HEK293 (cell line): ENCODE data around the gene MDM2.

Experiments used
- MEIS1 ChIP-seq: sonication (generic); formaldehyde crosslinking; IDR thresholded peaks from 2 replicates; pipeline ENCODE4 v1.8.1; 2022; ENCODE audit warnings: missing genetic modification reagents, mild to moderate bottlenecking, borderline replicate concordance
- MYNN ChIP-seq: fragments of 450-650 bp; formaldehyde crosslinking; IDR thresholded peaks from 2 replicates; pipeline ENCODE4 v1.5.1; 2016; ENCODE audit warnings: missing biosample characterization, missing genetic modification characterization, borderline replicate concordance
- TCF7L2 ChIP-seq: IDR thresholded peaks from 2 replicates; pipeline ENCODE4 v1.6.1; 2011; ENCODE audit warnings: low read depth, mild to moderate bottlenecking, inconsistent platforms, low read length, moderate library complexity, borderline replicate concordance
- YY1 ChIP-seq: fragments of 450-650 bp; formaldehyde crosslinking; IDR thresholded peaks from 2 replicates; pipeline ENCODE4 v1.5.1; 2018; ENCODE audit warnings: missing biosample characterization, missing genetic modification characterization
- ZBTB10 ChIP-seq: fragments of 450-650 bp; formaldehyde crosslinking; IDR thresholded peaks from 2 replicates; pipeline ENCODE4 v1.5.1; 2016; ENCODE audit warnings: missing biosample characterization, missing genetic modification characterization
- ZBTB21 ChIP-seq: fragments of 450-650 bp; formaldehyde crosslinking; IDR thresholded peaks from 2 replicates; pipeline ENCODE4 v1.5.1; 2017; ENCODE audit warnings: missing biosample characterization, missing genetic modification characterization
- ZFHX2 ChIP-seq: fragments of 450-650 bp; formaldehyde crosslinking; conservative IDR thresholded peaks from 2 replicates; pipeline ENCODE4 v1.5.1; 2016; ENCODE audit warnings: missing biosample characterization, missing genetic modification characterization
- ZNF274 ChIP-seq, 2 experiments: fragments of 200-500 bp in 1 of 2; fragments of 450-650 bp in 1 of 2; sonication (Bioruptor generic) in 1 of 2; formaldehyde crosslinking in 1 of 2; IDR thresholded peaks; 2 replicates each; pipeline versions ENCODE4 v1.5.1 to v1.6.1; 2014 to 2016; ENCODE audit warnings: borderline replicate concordance in 1 of 2, inconsistent platforms in 1 of 2, low read length in 1 of 2, missing biosample characterization in 1 of 2, missing genetic modification characterization in 1 of 2
- ZNF398 ChIP-seq: fragments of 450-650 bp; formaldehyde crosslinking; IDR thresholded peaks from 2 replicates; pipeline ENCODE4 v1.5.1; 2017; ENCODE audit warnings: missing biosample characterization, missing genetic modification characterization
- TF ChIP-seq, protein P1 (sequence below): fragments of 450-650 bp; formaldehyde crosslinking; IDR thresholded peaks from 2 replicates; pipeline ENCODE4 v1.5.1; 2016; ENCODE audit warnings: missing biosample characterization, missing genetic modification characterization

- no peak for TF ChIP-seq ZBTB21 (tag by site-specific recombination)
- TF ChIP-seq, protein P1, sequence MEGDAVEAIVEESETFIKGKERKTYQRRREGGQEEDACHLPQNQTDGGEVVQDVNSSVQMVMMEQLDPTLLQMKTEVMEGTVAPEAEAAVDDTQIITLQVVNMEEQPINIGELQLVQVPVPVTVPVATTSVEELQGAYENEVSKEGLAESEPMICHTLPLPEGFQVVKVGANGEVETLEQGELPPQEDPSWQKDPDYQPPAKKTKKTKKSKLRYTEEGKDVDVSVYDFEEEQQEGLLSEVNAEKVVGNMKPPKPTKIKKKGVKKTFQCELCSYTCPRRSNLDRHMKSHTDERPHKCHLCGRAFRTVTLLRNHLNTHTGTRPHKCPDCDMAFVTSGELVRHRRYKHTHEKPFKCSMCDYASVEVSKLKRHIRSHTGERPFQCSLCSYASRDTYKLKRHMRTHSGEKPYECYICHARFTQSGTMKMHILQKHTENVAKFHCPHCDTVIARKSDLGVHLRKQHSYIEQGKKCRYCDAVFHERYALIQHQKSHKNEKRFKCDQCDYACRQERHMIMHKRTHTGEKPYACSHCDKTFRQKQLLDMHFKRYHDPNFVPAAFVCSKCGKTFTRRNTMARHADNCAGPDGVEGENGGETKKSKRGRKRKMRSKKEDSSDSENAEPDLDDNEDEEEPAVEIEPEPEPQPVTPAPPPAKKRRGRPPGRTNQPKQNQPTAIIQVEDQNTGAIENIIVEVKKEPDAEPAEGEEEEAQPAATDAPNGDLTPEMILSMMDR (tag by site-specific recombination) = no peak
- no peak for TF ChIP-seq MEIS1 (CRISPR knock-in tag)
- no peak for TF ChIP-seq TCF7L2
- TF ChIP-seq ZNF398 (tag by site-specific recombination) = no peak
- TF ChIP-seq ZNF274 (IDR thresholded peaks at IDR 0.05; ENCODE audit: low read length) = no peak
- TF ChIP-seq ZNF274 (tag by site-specific recombination; IDR thresholded peaks at IDR 0.05; ENCODE audit: borderline replicate concordance) = no peak
- no peak for TF ChIP-seq ZBTB10 (tag by site-specific recombination)
- TF ChIP-seq MYNN (tag by site-specific recombination) = no peak
- no peak for TF ChIP-seq YY1 (tag by site-specific recombination)
- TF ChIP-seq ZFHX2 (tag by site-specific recombination) = no peak
Observed at GRCh38 chr12:68789144-68789878, 18.7 kb upstream of the MDM2 start.
